Osteoblast (primary cell): ENCODE results near the gene LGALS8. TPM values are rescaled to one million over a fixed set of nuclear protein-coding genes. Genes with fewer than 3 reads are reported as not detected.

Experiments
- DNase-seq: peaks from one replicate; pipeline ENCODE4 v3.0.0; 2011; ENCODE audit warnings: low spot score, mixed read lengths; ENCODE audit not compliant: insufficient read length; ENCODE audit errors: missing footprints
- H2AFZ ChIP-seq: 2 replicates; pipeline ENCODE4 v1.6.0; 2011; ENCODE audit warnings: mild to moderate bottlenecking, low read length
- H3K27ac ChIP-seq: 2 replicates; pipeline ENCODE4 v1.5.1; 2011; ENCODE audit warnings: mild to moderate bottlenecking, low read depth, low read length, moderate library complexity
- H3K27me3 ChIP-seq: 2 replicates; pipeline ENCODE4 v1.6.0; 2012; ENCODE audit warnings: mild to moderate bottlenecking, control low read depth, inconsistent platforms, low read length, moderate library complexity; ENCODE audit not compliant: insufficient read depth
- H3K36me3 ChIP-seq: 2 replicates; pipeline ENCODE4 v1.5.1; 2011; ENCODE audit warnings: mild to moderate bottlenecking, low read length, control low read depth, moderate library complexity; ENCODE audit not compliant: insufficient read depth
- H3K4me1 ChIP-seq: 2 replicates; pipeline ENCODE4 v1.5.1; 2011; ENCODE audit warnings: mild to moderate bottlenecking, low read length, control low read depth, moderate library complexity; ENCODE audit not compliant: insufficient read depth
- H3K4me2 ChIP-seq: 2 replicates; pipeline ENCODE4 v1.6.0; 2011; ENCODE audit warnings: mild to moderate bottlenecking, low read length; ENCODE audit not compliant: insufficient read depth
- H3K4me3 ChIP-seq: fragments of 200-600 bp; sonication (generic); 3 replicates; pipeline ENCODE4 v1.5.1; 2012; ENCODE audit warnings: mild to moderate bottlenecking, low read length, inconsistent platforms; ENCODE audit not compliant: insufficient read depth
- H3K79me2 ChIP-seq: 2 replicates; pipeline ENCODE4 v1.6.0; 2012; ENCODE audit warnings: mild to moderate bottlenecking, low read length, control low read depth, inconsistent platforms; ENCODE audit not compliant: insufficient read depth
- H3K9me3 ChIP-seq: 2 replicates; pipeline ENCODE4 v1.5.1; 2011; ENCODE audit warnings: low read depth, low read length, control low read depth
- H4K20me1 ChIP-seq: 2 replicates; pipeline ENCODE4 v1.6.0; 2012; ENCODE audit warnings: mild to moderate bottlenecking, low read length, control low read depth; ENCODE audit not compliant: insufficient read depth
- CTCF ChIP-seq: IDR thresholded peaks from 2 replicates; pipeline ENCODE4 v1.5.1; 2011; ENCODE audit warnings: mild to moderate bottlenecking, low read depth, low read length, moderate library complexity; ENCODE audit errors: extremely low read depth
- total RNA-seq: library from RNA; depleted of rRNA; stranded (reverse); fragments of >200 nt; gene quantifications from 2 replicates; pipeline ENCODE4 v1.2.3, GENCODE V29; 2012

Gene LGALS8
- total RNA-seq, 1 donor = 79.6 TPM

DNA sequence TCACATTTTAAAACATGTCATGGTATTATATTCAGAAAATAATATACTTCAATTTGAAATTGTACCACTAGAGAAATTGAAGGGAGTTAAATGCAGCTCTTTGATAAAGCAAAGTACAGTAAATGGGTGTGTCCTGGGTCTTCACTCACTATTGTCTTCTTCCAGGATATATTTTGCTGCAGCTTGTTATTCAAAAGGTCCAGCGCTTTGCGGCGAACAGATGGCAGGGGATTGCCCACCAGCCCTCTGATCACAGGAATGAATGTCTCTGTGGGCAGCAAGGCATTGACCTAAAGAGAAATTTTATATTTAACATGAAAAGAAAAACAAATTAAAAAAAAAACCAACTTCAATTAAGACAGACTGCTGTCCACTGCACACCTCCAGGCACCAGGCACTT is 35.1 kb downstream of the LGALS8 start:
- Histone ChIP-seq H3K4me3 (no peak overlapping the region), H3K27me3 (no peaks in the 10 kb centered on the region), H3K36me3 (peaks cover 81% of the 10 kb centered on the region), H3K9me3 (no peaks in the 10 kb centered on the region), H2AFZ (no peak overlapping the region), H3K4me1 (no peaks in the 10 kb centered on the region), H3K27ac (no peak overlapping the region), H4K20me1 (no peaks in the 10 kb centered on the region), H3K4me2 (no peak overlapping the region), H3K79me2 (no peaks in the 10 kb centered on the region)
- no peak for TF ChIP-seq CTCF
- no peak for DNase-seq

DNA sequence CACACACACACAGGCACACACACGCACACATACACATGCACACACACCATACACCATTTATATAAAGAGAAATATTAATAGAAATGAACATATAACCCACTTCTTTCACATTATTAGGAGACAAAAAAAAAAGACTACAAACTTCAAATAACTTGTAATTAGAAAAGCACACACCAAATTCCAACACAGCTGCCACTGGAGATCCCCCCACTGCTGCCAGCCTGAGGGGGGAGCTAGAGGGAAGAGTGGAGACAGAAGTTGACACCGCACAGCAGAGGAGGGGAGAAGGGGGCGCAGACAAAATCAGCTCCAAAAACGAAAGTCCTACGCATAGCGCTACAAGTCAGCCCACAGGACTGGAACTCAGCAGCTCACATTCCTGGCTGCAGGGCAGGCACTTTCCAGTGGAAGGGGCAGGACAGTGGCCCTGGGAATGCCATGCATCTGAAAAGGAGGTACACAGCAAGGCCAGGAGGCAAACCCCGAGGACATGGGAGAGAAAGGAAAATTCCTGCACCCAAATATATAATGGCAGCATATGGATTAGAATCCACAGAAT is 36.5 kb downstream of the LGALS8 start:
- no peak for DNase-seq
- Histone ChIP-seq H3K27me3 (no peaks in the 10 kb centered on the region), H3K4me3 (no peak overlapping the region), H2AFZ (no peak overlapping the region), H3K4me2 (no peak overlapping the region), H3K9me3 (no peaks in the 10 kb centered on the region), H3K79me2 (no peaks in the 10 kb centered on the region), H3K36me3 (peaks cover 83% of the 10 kb centered on the region), H3K4me1 (no peaks in the 10 kb centered on the region), H3K27ac (no peak overlapping the region), H4K20me1 (no peaks in the 10 kb centered on the region)
- no peak for TF ChIP-seq CTCF

- Histone ChIP-seq H2AFZ (no peak overlapping the region), H3K4me1 (no peaks in the 10 kb centered on the region), H3K4me2 (no peak overlapping the region), H3K4me3 (no peak overlapping the region), H3K79me2 (no peaks in the 10 kb centered on the region), H3K36me3 (peaks cover 77% of the 10 kb centered on the region), H3K27ac (no peak overlapping the region), H4K20me1 (no peaks in the 10 kb centered on the region), H3K27me3 (no peaks in the 10 kb centered on the region), H3K9me3 (no peaks in the 10 kb centered on the region)
- no peak for TF ChIP-seq CTCF
- no peak for DNase-seq
Measured at GRCh38 chr1:236561976-236562375, 38.2 kb downstream of the LGALS8 start.

DNA sequence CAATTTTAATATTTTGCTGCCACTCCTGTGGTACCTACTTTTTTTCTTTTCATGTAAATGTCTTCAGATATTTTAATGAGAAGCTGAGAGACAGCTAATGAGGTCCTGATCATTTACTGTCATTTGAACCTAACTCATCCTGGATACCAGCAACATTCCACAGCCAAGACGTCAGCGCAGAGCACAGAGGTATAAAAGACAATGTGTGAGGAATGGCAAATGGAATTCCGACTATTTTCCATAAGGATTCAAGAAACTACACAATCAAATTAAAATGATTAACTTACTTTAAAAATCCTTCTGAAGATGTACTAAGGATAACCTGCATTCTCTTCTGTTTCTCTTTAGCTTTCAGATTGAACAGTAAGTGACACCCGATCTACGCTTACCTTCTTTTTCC is 41.7 kb downstream of the LGALS8 start:
- no peak overlapping the region for H2AFZ ChIP-seq
- no peak overlapping the region for H3K4me2 ChIP-seq
- H3K4me1 ChIP-seq = no peaks in the 10 kb centered on the region
- H4K20me1 ChIP-seq = no peaks in the 10 kb centered on the region
- H3K27me3 ChIP-seq = no peaks in the 10 kb centered on the region
- H3K9me3 ChIP-seq = no peaks in the 10 kb centered on the region
- no peaks in the 10 kb centered on the region for H3K79me2 ChIP-seq
- H3K36me3 ChIP-seq = peaks cover 70% of the 10 kb centered on the region
- H3K4me3 ChIP-seq = no peak overlapping the region
- no peak overlapping the region for H3K27ac ChIP-seq
- no peak for DNase-seq
- no peak for TF ChIP-seq CTCF
